Measurements from ENCODE around the gene RTN4RL2. TPM values are rescaled to one million over a fixed set of nuclear protein-coding genes. Genes with fewer than 3 reads are reported as not detected.

The RTN4RL2 gene
- 0.03 and 1.6 TPM in 2 replicates for total RNA-seq (2014; rRNA removed; shearing (Covaris generic); ENCODE audit: low replicate concordance)

- peak; percentile 58 for DNase-seq
- no peaks in the 10 kb centered on the region for H3K36me3 ChIP-seq
- peak within 1 kb of the TSS; percentile 35 for H3K4me3 ChIP-seq
- peaks cover 13% of the 10 kb centered on the region for H3K27me3 ChIP-seq
- no peaks in the 10 kb centered on the region for H3K9me3 ChIP-seq
Observed at GRCh38 chr11:57460022-57460757, at the start of gene RTN4RL2. RTN4RL2 (plus strand) TSS chr11:57460528; CDS start chr11:57460866, 338 bp downstream.

- Histone ChIP-seq H3K9me3 (no peaks in the 10 kb centered on the region), H3K4me3 (no peak overlapping the region), H3K36me3 (peaks cover 99% of the 10 kb centered on the region), H3K27me3 (no peaks in the 10 kb centered on the region)
- peak; percentile 66 for DNase-seq
Observed at GRCh38 chr11:57413681-57414080, 46.6 kb upstream of the RTN4RL2 start.

- Histone ChIP-seq H3K36me3 (peaks cover 95% of the 10 kb centered on the region), H3K9me3 (no peaks in the 10 kb centered on the region), H3K27me3 (no peaks in the 10 kb centered on the region), H3K4me3 (no peak overlapping the region)
- no peak for DNase-seq
Observed at GRCh38 chr11:57414612-57415212, 45.6 kb upstream of the RTN4RL2 start.

- no peaks in the 10 kb centered on the region for H3K27me3 ChIP-seq
- H3K4me3 ChIP-seq, result no peak overlapping the region
- DNase-seq, result no peak
- peaks cover 96% of the 10 kb centered on the region for H3K36me3 ChIP-seq
- no peaks in the 10 kb centered on the region for H3K9me3 ChIP-seq
Observed at GRCh38 chr11:57416436-57416835, 43.9 kb upstream of the RTN4RL2 start.

- peak; percentile 43 for DNase-seq
- no peaks in the 10 kb centered on the region for H3K27me3 ChIP-seq
- peaks cover 94% of the 10 kb centered on the region for H3K36me3 ChIP-seq
- H3K4me3 ChIP-seq, result no peak overlapping the region
- no peaks in the 10 kb centered on the region for H3K9me3 ChIP-seq
Observed at GRCh38 chr11:57417056-57417455, 43.3 kb upstream of the RTN4RL2 start.

GRCh38 chr11:57418131-57418530, 42.2 kb upstream of the RTN4RL2 start:
- no peak overlapping the region for H3K4me3 ChIP-seq
- DNase-seq, result no peak
- H3K27me3 ChIP-seq, result no peaks in the 10 kb centered on the region
- H3K36me3 ChIP-seq, result peaks cover 94% of the 10 kb centered on the region
- no peaks in the 10 kb centered on the region for H3K9me3 ChIP-seq

- H3K27me3 ChIP-seq, result no peaks in the 10 kb centered on the region
- peaks cover 94% of the 10 kb centered on the region for H3K36me3 ChIP-seq
- DNase-seq, result no peak
- H3K4me3 ChIP-seq, result no peak overlapping the region
- H3K9me3 ChIP-seq, result no peaks in the 10 kb centered on the region
Observed at GRCh38 chr11:57419146-57419545, 41.2 kb upstream of the RTN4RL2 start.

GRCh38 chr11:57421066-57421465, 39.3 kb upstream of the RTN4RL2 start:
- Histone ChIP-seq H3K36me3 (peaks cover 94% of the 10 kb centered on the region), H3K27me3 (no peaks in the 10 kb centered on the region), H3K9me3 (no peaks in the 10 kb centered on the region), H3K4me3 (no peak overlapping the region)
- DNase-seq, result no peak

GRCh38 chr11:57421805-57422204, 38.5 kb upstream of the RTN4RL2 start:
- DNase-seq, result no peak

GRCh38 chr11:57422669-57423068, 37.7 kb upstream of the RTN4RL2 start:
- no peak for DNase-seq
- Histone ChIP-seq H3K27me3 (no peaks in the 10 kb centered on the region), H3K4me3 (no peak overlapping the region), H3K36me3 (peaks cover 83% of the 10 kb centered on the region), H3K9me3 (no peaks in the 10 kb centered on the region)

More at GRCh38 chr11:57421805-57422204, 38.5 kb upstream of the RTN4RL2 start:
- H3K27me3 ChIP-seq, result no peaks in the 10 kb centered on the region
- no peak overlapping the region for H3K4me3 ChIP-seq
- no peaks in the 10 kb centered on the region for H3K9me3 ChIP-seq
- peaks cover 92% of the 10 kb centered on the region for H3K36me3 ChIP-seq

- no peak for DNase-seq
- Histone ChIP-seq H3K36me3 (peaks cover 67% of the 10 kb centered on the region), H3K4me3 (peak overlapping the region; percentile 62), H3K27me3 (no peaks in the 10 kb centered on the region), H3K9me3 (no peaks in the 10 kb centered on the region)
Observed at GRCh38 chr11:57424137-57424791, 36.1 kb upstream of the RTN4RL2 start.

GRCh38 chr11:57424792-57425564, 35.4 kb upstream of the RTN4RL2 start:
- Histone ChIP-seq H3K36me3 (peaks cover 64% of the 10 kb centered on the region), H3K27me3 (no peaks in the 10 kb centered on the region), H3K4me3 (peak overlapping the region; percentile 62), H3K9me3 (no peaks in the 10 kb centered on the region)
- peak; percentile 76 for DNase-seq

- H3K9me3 ChIP-seq, result no peaks in the 10 kb centered on the region
- no peaks in the 10 kb centered on the region for H3K27me3 ChIP-seq
- peak overlapping the region; percentile 62 for H3K4me3 ChIP-seq
- peaks cover 56% of the 10 kb centered on the region for H3K36me3 ChIP-seq
- DNase-seq, result peak; percentile 71
Observed at GRCh38 chr11:57425565-57426438, 34.5 kb upstream of the RTN4RL2 start.

- H3K9me3 ChIP-seq, result no peaks in the 10 kb centered on the region
- H3K27me3 ChIP-seq, result no peaks in the 10 kb centered on the region
- peaks cover 49% of the 10 kb centered on the region for H3K36me3 ChIP-seq
- no peak for DNase-seq
- H3K4me3 ChIP-seq, result peak overlapping the region; percentile 62
Observed at GRCh38 chr11:57426439-57426928, 33.8 kb upstream of the RTN4RL2 start.

GRCh38 chr11:57426929-57427726, 33.2 kb upstream of the RTN4RL2 start, which contains the start of gene SLC43A3:
SLC43A3 (minus strand) TSS chr11:57427121; CDS start chr11:57426172, 949 bp downstream.
- peak; percentile 88 for DNase-seq
- peaks cover 44% of the 10 kb centered on the region for H3K36me3 ChIP-seq
- no peaks in the 10 kb centered on the region for H3K27me3 ChIP-seq
- no peaks in the 10 kb centered on the region for H3K9me3 ChIP-seq
- peak within 1 kb of the TSS; percentile 62 for H3K4me3 ChIP-seq

Data from MG63 (cell line).